GM10248 (cell line): Measurements from ENCODE around the gene SSBP2.
"Not testable (repeated sequence)": the region's sequence is repeated elsewhere in the genome, so short reads cannot be mapped to it uniquely, and the experiment has no call there.

Experiments
- CTCF ChIA-PET: fragments of 300-600 bp; sonication (Branson Sonifier 250); formaldehyde crosslinking; extraction: SDS; loops from one replicate; lab custom pipeline; 2021; ENCODE audit warnings: antibody characterized with exemption; lab: Yijun Ruan, JAX
- POLR2A ChIA-PET: fragments of 350-650 bp; sonication (Branson Sonifier 250); formaldehyde crosslinking; extraction: SDS; loops from one replicate; lab custom pipeline; 2020; ENCODE audit warnings: antibody characterized with exemption; lab: Yijun Ruan, JAX
- DNase-seq: peaks from one replicate; pipeline ENCODE4 v3.0.0; 2012; ENCODE audit errors: extremely low spot score
- TF ChIP-seq, protein P1 (sequence below): IDR thresholded peaks from 2 replicates; pipeline ENCODE4 v1.5.1; 2012; ENCODE audit warnings: mild to moderate bottlenecking, low read depth; ENCODE audit errors: extremely low read depth, missing control alignments, control extremely low read depth

The SSBP2 gene

DNA sequence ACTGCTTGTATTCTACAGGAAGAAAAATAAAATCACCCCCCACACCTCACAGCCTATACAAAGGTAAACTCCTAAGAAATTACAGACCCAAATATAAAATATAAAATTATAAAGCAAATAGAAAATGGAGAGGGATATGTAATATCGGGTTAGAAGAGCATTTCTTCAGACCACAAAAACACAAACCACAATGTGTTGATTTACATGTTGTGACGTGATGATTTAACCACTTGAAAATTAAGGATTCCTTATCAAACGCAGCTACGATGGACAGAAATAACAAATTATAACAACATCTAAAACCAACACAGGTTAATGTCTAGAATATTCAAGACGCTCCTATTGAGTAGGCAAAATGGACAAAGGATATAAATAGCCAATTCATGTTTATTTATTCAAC, 26.3 kb downstream of the SSBP2 start:
- POLR2A ChIA-PET = no interaction called here
- TF ChIP-seq, protein P1, sequence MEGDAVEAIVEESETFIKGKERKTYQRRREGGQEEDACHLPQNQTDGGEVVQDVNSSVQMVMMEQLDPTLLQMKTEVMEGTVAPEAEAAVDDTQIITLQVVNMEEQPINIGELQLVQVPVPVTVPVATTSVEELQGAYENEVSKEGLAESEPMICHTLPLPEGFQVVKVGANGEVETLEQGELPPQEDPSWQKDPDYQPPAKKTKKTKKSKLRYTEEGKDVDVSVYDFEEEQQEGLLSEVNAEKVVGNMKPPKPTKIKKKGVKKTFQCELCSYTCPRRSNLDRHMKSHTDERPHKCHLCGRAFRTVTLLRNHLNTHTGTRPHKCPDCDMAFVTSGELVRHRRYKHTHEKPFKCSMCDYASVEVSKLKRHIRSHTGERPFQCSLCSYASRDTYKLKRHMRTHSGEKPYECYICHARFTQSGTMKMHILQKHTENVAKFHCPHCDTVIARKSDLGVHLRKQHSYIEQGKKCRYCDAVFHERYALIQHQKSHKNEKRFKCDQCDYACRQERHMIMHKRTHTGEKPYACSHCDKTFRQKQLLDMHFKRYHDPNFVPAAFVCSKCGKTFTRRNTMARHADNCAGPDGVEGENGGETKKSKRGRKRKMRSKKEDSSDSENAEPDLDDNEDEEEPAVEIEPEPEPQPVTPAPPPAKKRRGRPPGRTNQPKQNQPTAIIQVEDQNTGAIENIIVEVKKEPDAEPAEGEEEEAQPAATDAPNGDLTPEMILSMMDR = no peak
- DNase-seq = no peak
- CTCF ChIA-PET = no interaction called here

DNA sequence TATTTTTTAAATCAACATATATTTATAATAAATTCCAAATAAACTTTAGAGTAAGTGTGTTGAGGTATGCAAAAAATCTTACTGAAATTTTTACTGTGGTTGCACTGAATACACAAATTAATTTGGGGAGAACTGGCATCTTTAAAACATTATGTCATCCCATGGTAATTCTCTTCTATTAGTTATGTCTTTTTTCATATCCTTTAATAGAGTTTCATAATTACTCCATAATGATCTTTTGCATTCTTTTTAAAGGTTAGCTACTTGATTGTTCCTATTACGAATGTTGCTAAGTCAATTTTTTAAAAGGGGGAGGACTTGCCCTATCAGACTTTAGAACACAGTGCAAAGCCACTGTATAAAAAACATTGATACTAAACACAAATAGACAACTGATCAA, 26.8 kb downstream of the SSBP2 start:
- ChIA-PET POLR2A (no interaction called here), CTCF (no interaction called here)
- DNase-seq = no peak
- TF ChIP-seq, protein P1 = no peak

DNA sequence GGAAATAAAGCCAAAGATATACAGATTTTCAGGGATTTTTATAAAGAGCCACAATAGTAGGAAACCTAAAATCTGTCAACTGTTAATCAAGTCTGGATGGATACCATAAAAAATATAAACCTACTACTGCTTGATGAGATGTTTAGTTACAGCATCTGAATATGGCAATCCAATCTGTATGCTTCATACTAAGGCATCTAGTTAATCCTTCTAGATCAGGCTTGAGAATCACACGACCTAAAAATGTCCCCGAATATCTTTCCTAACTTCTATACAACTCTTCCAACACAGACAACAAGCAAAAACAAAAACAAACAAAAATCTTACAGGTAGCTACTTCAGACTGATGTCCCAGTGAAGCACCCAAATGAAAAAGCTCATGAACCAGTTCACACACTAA, 29.8 kb downstream of the SSBP2 start:
- TF ChIP-seq, protein P1 = no peak
- DNase-seq = no peak
- ChIA-PET POLR2A (no interaction called here), CTCF (interaction anchor here (1.0 to 3.5 kb wide), 2 partner anchors 12 to 76 kb away, joined by 3 to 17 read pairs; no protein-coding TSS in a partner anchor)

DNA sequence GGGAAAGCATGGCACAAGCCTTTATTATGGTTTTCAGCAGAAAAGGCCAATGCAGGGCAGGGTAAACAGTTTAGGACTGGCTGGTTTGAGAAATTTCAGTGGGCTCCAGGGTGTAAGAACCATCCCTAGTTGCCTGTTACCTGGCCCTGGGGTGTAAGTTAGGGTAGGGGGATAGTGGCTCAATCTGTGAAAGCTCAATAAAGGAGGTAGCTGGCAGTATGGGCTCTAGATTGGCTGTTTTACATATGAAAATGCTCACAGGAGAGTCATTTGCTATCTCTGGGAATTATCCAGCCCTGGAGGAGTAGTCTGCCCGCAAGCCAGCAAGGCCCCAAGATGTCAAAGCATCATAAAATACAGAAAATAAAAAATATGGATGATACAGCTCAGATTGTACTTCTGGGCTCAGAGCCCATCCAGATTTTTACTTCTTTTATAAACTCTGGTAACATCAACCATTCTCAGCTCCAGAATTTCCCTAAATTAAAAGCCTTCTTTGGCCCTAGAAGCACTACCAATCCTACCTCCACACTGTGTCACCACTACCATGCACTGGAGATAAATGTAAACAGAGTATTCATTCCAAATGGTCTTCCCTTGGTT, 31.1 kb downstream of the SSBP2 start:
- ChIA-PET POLR2A (no interaction called here), CTCF (interaction anchor here (0.7 to 3.5 kb wide), 5 partner anchors 11 to 193 kb away, joined by 3 to 17 read pairs (median 3); no protein-coding TSS in a partner anchor)
- TF ChIP-seq, protein P1 = no peak
- no peak for DNase-seq

DNA sequence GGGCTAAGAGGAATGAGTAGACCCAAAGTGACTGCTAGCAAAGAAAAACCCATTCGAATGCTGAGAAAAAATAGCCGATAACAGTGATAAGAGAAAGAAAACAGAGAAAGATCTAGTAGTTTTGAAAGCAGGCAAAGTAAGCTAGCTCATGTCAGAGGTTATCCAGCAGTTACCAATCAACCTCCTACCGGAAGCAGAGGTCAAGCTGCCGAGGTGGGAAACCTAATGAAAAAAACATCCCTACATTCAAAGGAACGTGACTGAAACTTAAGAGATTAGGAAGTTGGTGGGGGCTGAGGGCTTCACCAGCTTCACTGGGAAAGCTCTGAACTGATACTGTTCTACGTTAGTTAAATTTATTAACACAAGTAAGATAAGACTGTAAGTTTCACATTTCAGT, 32.6 kb downstream of the SSBP2 start:
- DNase-seq = no peak
- POLR2A ChIA-PET = no interaction called here
- CTCF ChIA-PET = interaction anchor here (0.9 to 3.5 kb wide), 4 partner anchors 9 to 508 kb away, joined by 3 to 17 read pairs (median 4); no protein-coding TSS in a partner anchor
- TF ChIP-seq, protein P1 = no peak

DNA sequence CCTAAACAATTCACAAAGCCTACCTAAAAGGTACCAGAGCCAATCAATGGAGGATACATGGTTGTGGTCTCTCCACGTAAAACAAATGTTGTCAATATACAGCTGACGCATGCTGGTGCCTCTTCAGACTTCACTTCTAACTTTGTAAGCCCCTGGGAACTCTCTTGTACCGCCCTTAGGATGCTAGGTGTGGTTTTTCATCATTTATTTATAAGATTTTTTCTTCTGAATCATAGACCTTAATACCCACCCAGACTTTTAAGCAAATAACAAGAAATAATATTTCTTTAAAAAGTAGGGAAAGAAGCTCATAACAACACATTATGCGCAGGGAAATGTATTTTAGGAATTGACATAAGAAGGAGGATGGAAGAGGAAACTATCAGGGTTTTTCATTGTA, 33.0 kb downstream of the SSBP2 start:
- no peak for DNase-seq
- TF ChIP-seq, protein P1 = no peak
- ChIA-PET CTCF (interaction anchor here (0.9 to 3.5 kb wide), 5 partner anchors 9 to 508 kb away, joined by 3 to 17 read pairs (median 4); no protein-coding TSS in a partner anchor), POLR2A (no interaction called here)

DNA sequence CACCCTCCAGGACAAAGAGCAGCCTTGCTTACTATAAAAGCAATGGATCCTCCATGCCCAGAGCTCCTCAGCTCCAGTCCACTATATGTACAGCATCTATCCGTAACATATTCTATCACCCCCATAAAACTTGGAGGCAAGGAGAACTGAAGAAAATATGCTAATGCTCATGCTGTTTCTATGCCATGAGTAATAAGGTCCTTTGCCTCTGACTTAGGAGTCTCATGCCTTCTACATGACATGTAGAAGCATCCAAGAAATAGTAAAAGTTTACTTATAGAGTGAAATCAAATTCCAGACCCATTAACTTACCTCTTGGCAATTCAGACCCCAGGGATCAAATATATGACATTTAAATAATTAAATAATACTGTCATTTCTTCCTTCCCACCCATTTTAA, 33.7 kb downstream of the SSBP2 start:
- DNase-seq = no peak
- POLR2A ChIA-PET = no interaction called here
- CTCF ChIA-PET = interaction anchor here (1.0 kb wide), 1 partner anchor 122 kb away, joined by 3 read pairs; no protein-coding TSS in a partner anchor

DNA sequence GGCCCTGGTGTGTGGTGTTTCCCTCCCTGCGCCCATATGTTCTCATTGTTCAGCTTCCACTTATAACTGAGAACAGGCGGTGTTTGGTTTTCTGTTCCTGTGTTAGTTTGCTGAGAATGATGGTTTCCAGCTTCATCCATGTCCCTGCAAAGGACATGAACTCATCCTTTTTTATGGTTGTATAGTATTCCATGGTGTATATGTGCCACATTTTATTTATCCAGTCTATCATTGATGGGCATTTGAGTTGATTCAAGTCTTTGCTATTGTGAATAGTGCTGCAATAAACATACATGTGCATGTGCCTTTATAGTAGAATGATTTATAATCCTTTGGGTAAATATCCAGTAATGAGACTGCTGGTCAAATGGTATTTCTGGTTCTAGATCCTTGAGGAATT, 36.8 kb downstream of the SSBP2 start:
- POLR2A ChIA-PET, CTCF ChIA-PET: not testable (repeated sequence)

More for the DNA sequence above, 33.7 kb downstream of the SSBP2 start:
- TF ChIP-seq, protein P1 = no peak

More for the DNA sequence above, 36.8 kb downstream of the SSBP2 start:
- DNase-seq = not testable (repeated sequence)
